CD8-positive, alpha-beta memory T cell (primary cell): Measurements from ENCODE around the gene C2orf74. TPM values are rescaled to one million over a fixed set of nuclear protein-coding genes. Genes with fewer than 3 reads are reported as not detected.

Experiments used
- CTCF ChIA-PET: fragments of 350-600 bp; sonication (Branson Sonifier 250); formaldehyde crosslinking; loops from one replicate; lab custom pipeline; 2021; ENCODE audit warnings: antibody characterized with exemption; lab: Charles Lee
- POLR2A ChIA-PET: fragments of 350-600 bp; sonication (Branson Sonifier 250); formaldehyde crosslinking; loops from one replicate; lab custom pipeline; 2021; ENCODE audit warnings: antibody characterized with exemption; lab: Charles Lee
- DNase-seq, 5 donors: peaks; one replicate each; pipeline versions ENCODE4 v3.0.0 to v3.0.0-alpha.2; 2020 to 2022; ENCODE audit warnings: mixed read lengths in 1 of 5
- H3K27ac ChIP-seq: one replicate; pipeline ENCODE4 v1.7.0; 2013; ENCODE audit warnings: low read depth, mild to moderate bottlenecking, low read length, moderate library complexity
- H3K27me3 ChIP-seq: 2 replicates; pipeline ENCODE4 v1.7.0; 2013; ENCODE audit warnings: low read length, mild to moderate bottlenecking; ENCODE audit not compliant: insufficient read depth, poor library complexity, severe bottlenecking
- H3K36me3 ChIP-seq: 2 replicates; pipeline ENCODE4 v1.7.0; 2013; ENCODE audit warnings: mild to moderate bottlenecking, low read length, moderate library complexity; ENCODE audit not compliant: insufficient read depth
- H3K4me1 ChIP-seq: 2 replicates; pipeline ENCODE4 v1.7.0; 2013; ENCODE audit warnings: mild to moderate bottlenecking, low read length, moderate library complexity; ENCODE audit not compliant: insufficient read depth
- H3K4me3 ChIP-seq: 2 replicates; pipeline ENCODE4 v1.7.0; 2013; ENCODE audit warnings: mild to moderate bottlenecking, low read length
- H3K9me3 ChIP-seq: 2 replicates; pipeline ENCODE4 v1.7.0; 2013; ENCODE audit warnings: mild to moderate bottlenecking, low read length
- H3K27ac Mint-ChIP-seq, 8 donors: one replicate each; pipeline ENCODE4 v1.8.0; 2020 to 2021; ENCODE audit warnings: mixed read lengths in 8 of 8, mild to moderate bottlenecking in 6 of 8, inconsistent platforms in 3 of 8, moderate library complexity in 3 of 8
- H3K27me3 Mint-ChIP-seq, 2 donors: one replicate each; pipeline ENCODE4 v1.8.0; 2020 to 2021; ENCODE audit warnings: mixed read lengths in 2 of 2, mild to moderate bottlenecking in 1 of 2, moderate library complexity in 1 of 2
- H3K36me3 Mint-ChIP-seq, 3 donors: one replicate each; pipeline ENCODE4 v1.8.0; 2020 to 2021; ENCODE audit warnings: mixed read lengths in 3 of 3, inconsistent platforms in 1 of 3, mild to moderate bottlenecking in 1 of 3
- H3K4me1 Mint-ChIP-seq, 3 donors: one replicate each; pipeline ENCODE4 v1.8.0; 2020 to 2021; ENCODE audit warnings: mixed read lengths in 3 of 3, inconsistent platforms in 1 of 3, mild to moderate bottlenecking in 1 of 3
- H3K4me3 Mint-ChIP-seq, 7 donors: one replicate each; pipeline ENCODE4 v1.8.0; 2020 to 2021; ENCODE audit warnings: mixed read lengths in 7 of 7, mild to moderate bottlenecking in 6 of 7, moderate library complexity in 4 of 7, inconsistent platforms in 2 of 7
- H3K9me3 Mint-ChIP-seq, 5 donors: one replicate each; pipeline ENCODE4 v1.8.0; 2020 to 2022; ENCODE audit warnings: mixed read lengths in 5 of 5, mild to moderate bottlenecking in 3 of 5, moderate library complexity in 2 of 5, inconsistent platforms in 1 of 5
- polyA plus RNA-seq: library from polyadenylated mRNA; unstranded; fragments of 300-500 nt; fragmentation: Illumina TruSeq; gene quantifications from one replicate; pipeline ENCODE4 v1.2.3, GENCODE V29; 2021
- total RNA-seq, 2 experiments: library from RNA; stranded (reverse); gene quantifications; one replicate each; pipeline ENCODE4 v1.2.3, GENCODE V29; 2021

Gene C2orf74
- total and polyA plus RNA-seq, 3 experiments from 2014 or later, result 12.5 to 46.6 (median 14.1) TPM

GRCh38 chr2:61181382-61182058 lies 19.5 kb downstream of the C2orf74 start:
- ChIA-PET POLR2A (no interaction called here), CTCF (interaction anchor here (1.3 kb wide), 1 partner anchor 15 kb away, joined by 3 read pairs; no protein-coding TSS in a partner anchor)
- peaks cover 64 to 76% (median 74%) of the 10 kb centered on the region in 3 donors for H3K4me1 Mint-ChIP-seq
- Histone ChIP-seq H3K36me3 (peaks cover 34% of the 10 kb centered on the region), H3K4me1 (peaks cover 50% of the 10 kb centered on the region), H3K27ac (no peak overlapping the region), H3K27me3 (no peaks in the 10 kb centered on the region), H3K4me3 (no peak overlapping the region), H3K9me3 (no peaks in the 10 kb centered on the region)
- no peaks in the 10 kb centered on the region for H3K27me3 Mint-ChIP-seq
- H3K9me3 Mint-ChIP-seq, result no peaks in the 10 kb centered on the region
- H3K36me3 Mint-ChIP-seq, result peaks cover 0 to 81% (median 15%) of the 10 kb centered on the region in 3 donors
- DNase-seq, result no peak
- H3K27ac Mint-ChIP-seq, result peak overlapping the region; percentile 48 to 99 (median 78)
- peak overlapping the region in 6 of 7 donors; percentile 4 to 95 (median 27) for H3K4me3 Mint-ChIP-seq

DNA sequence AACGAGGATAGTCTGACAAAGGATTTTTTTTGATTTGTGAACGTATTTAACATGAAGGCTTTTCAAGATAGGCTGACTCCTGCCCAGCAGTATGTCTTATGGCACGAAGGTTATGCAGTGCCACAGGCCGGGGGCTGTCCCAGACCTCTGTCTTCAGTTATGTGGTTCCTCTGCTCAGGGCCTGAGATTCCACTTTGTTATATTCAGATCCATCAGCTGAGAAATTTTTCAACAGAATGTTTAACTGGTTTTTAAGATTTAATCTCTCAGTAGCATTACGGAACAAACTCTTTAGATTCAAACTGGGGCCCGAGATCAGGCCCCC lies 20.0 kb downstream of the C2orf74 start:
- Mint-ChIP-seq H3K9me3 (no peaks in the 10 kb centered on the region), H3K27me3 (no peaks in the 10 kb centered on the region), H3K4me3 (peak overlapping the region in 3 of 7 donors; percentile 10 to 74 (median 18)), H3K36me3 (peaks cover 0 to 83% (median 19%) of the 10 kb centered on the region in 3 donors), H3K27ac (peak overlapping the region in 5 of 8 donors; percentile 63 to 96 (median 74)), H3K4me1 (peaks cover 61 to 73% (median 70%) of the 10 kb centered on the region in 3 donors)
- Histone ChIP-seq H3K27ac (no peak overlapping the region), H3K27me3 (no peaks in the 10 kb centered on the region), H3K4me1 (peaks cover 48% of the 10 kb centered on the region), H3K9me3 (no peaks in the 10 kb centered on the region), H3K36me3 (peaks cover 37% of the 10 kb centered on the region), H3K4me3 (no peak overlapping the region)
- POLR2A ChIA-PET, result no interaction called here
- CTCF ChIA-PET, result interaction anchor here (1.3 kb wide), 1 partner anchor 15 kb away, joined by 3 read pairs; no protein-coding TSS in a partner anchor
- DNase-seq, result no peak

- Histone ChIP-seq H3K36me3 (peaks cover 39% of the 10 kb centered on the region), H3K4me1 (peaks cover 39% of the 10 kb centered on the region), H3K9me3 (no peaks in the 10 kb centered on the region), H3K27ac (no peak overlapping the region), H3K4me3 (no peak overlapping the region), H3K27me3 (no peaks in the 10 kb centered on the region)
- Mint-ChIP-seq H3K27ac (peak overlapping the region in 4 of 8 donors; percentile 8 to 32 (median 20)), H3K36me3 (peaks cover 0 to 93% (median 28%) of the 10 kb centered on the region in 3 donors), H3K9me3 (no peaks in the 10 kb centered on the region), H3K4me1 (peaks cover 52 to 62% (median 62%) of the 10 kb centered on the region in 3 donors), H3K27me3 (no peaks in the 10 kb centered on the region), H3K4me3 (no peak overlapping the region)
- ChIA-PET POLR2A (no interaction called here), CTCF (no interaction called here)
- DNase-seq, result no peak
Measured at GRCh38 chr2:61183795-61184194, 21.8 kb downstream of the C2orf74 start.

DNA sequence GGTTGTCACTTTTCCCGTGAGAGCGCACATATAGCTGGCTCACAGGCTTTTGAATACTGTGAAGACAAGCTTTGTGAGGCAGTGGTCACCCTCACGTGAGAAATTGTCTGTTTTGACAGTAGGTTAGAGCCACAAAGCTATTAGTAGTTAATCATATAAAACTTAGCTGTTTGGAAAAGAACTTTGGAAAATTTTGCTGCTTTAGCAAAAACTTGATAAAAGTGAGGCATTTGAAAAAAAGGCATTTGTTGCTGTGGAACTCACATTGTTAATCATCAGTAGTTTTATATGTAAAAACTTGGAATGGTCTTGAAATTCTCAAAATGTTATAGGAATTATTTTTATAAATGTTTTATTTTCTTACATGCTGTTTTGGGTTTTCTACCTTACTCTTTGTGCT lies 22.3 kb downstream of the C2orf74 start:
- H3K9me3 ChIP-seq, result no peaks in the 10 kb centered on the region
- Mint-ChIP-seq H3K36me3 (peaks cover 0 to 95% (median 28%) of the 10 kb centered on the region in 3 donors), H3K27ac (peak overlapping the region in 1 of 8 donors; percentile 32), H3K27me3 (no peaks in the 10 kb centered on the region), H3K9me3 (no peaks in the 10 kb centered on the region), H3K4me3 (no peak overlapping the region), H3K4me1 (peaks cover 48 to 58% (median 57%) of the 10 kb centered on the region in 3 donors)
- no peak for DNase-seq
- H3K27ac ChIP-seq, result no peak overlapping the region
- peaks cover 39% of the 10 kb centered on the region for H3K36me3 ChIP-seq
- peaks cover 34% of the 10 kb centered on the region for H3K4me1 ChIP-seq
- H3K4me3 ChIP-seq, result no peak overlapping the region
- ChIA-PET POLR2A (no interaction called here), CTCF (no interaction called here)
- H3K27me3 ChIP-seq, result no peaks in the 10 kb centered on the region

- peak overlapping the region in 1 of 7 donors; percentile 0 for H3K4me3 Mint-ChIP-seq
- H3K36me3 Mint-ChIP-seq, result peaks cover 0 to 96% (median 31%) of the 10 kb centered on the region in 3 donors
- no peak for DNase-seq
- H3K27me3 Mint-ChIP-seq, result no peaks in the 10 kb centered on the region
- no peak overlapping the region for H3K27ac ChIP-seq
- ChIA-PET CTCF (no interaction called here), POLR2A (no interaction called here)
- peaks cover 38% of the 10 kb centered on the region for H3K36me3 ChIP-seq
- peaks cover 38 to 47% (median 47%) of the 10 kb centered on the region in 3 donors for H3K4me1 Mint-ChIP-seq
- no peaks in the 10 kb centered on the region for H3K9me3 Mint-ChIP-seq
- no peak overlapping the region for H3K4me3 ChIP-seq
- H3K4me1 ChIP-seq, result peaks cover 24% of the 10 kb centered on the region
- no peaks in the 10 kb centered on the region for H3K9me3 ChIP-seq
- H3K27me3 ChIP-seq, result no peaks in the 10 kb centered on the region
- H3K27ac Mint-ChIP-seq, result peak overlapping the region in 7 of 8 donors; percentile 10 to 85 (median 65)
Measured at GRCh38 chr2:61185231-61185728, 23.3 kb downstream of the C2orf74 start.

DNA sequence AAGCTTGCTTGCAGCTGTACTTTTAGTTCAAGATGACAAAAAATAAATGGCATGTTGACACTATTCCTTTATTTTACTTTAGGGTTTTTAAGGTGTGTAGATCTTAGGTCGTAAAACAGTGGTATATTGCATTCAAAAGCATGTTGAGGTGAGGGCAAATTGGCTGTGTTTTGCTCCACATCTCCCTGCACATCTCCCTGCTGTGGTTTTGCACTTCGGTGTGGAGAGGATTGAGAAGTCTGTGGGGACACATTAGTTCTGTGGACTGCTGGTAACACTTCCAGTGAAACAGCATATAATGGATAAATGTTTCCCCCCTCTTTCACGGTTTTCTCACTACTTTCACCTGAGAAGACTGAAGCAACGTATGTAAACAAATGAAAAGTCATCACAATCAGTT lies 25.1 kb downstream of the C2orf74 start:
- Histone ChIP-seq H3K27ac (no peak overlapping the region), H3K9me3 (no peaks in the 10 kb centered on the region), H3K4me1 (peaks cover 6% of the 10 kb centered on the region), H3K27me3 (no peaks in the 10 kb centered on the region), H3K4me3 (no peak overlapping the region), H3K36me3 (peaks cover 28% of the 10 kb centered on the region)
- Mint-ChIP-seq H3K9me3 (no peaks in the 10 kb centered on the region), H3K27ac (peak overlapping the region in 6 of 8 donors; percentile 5 to 38 (median 22)), H3K27me3 (no peaks in the 10 kb centered on the region), H3K4me3 (no peak overlapping the region), H3K36me3 (peaks cover 0 to 93% (median 31%) of the 10 kb centered on the region in 3 donors), H3K4me1 (peaks cover 22 to 33% (median 29%) of the 10 kb centered on the region in 3 donors)
- ChIA-PET CTCF (no interaction called here), POLR2A (no interaction called here)
- DNase-seq, result no peak

GRCh38 chr2:61193670-61194561 lies 31.9 kb downstream of the C2orf74 start:
- ChIA-PET POLR2A (no interaction called here), CTCF (no interaction called here)
- no peak for DNase-seq
- Histone ChIP-seq H3K36me3 (peaks cover 9% of the 10 kb centered on the region), H3K4me3 (no peak overlapping the region), H3K27ac (no peak overlapping the region), H3K4me1 (peaks cover 12% of the 10 kb centered on the region), H3K27me3 (no peaks in the 10 kb centered on the region), H3K9me3 (no peaks in the 10 kb centered on the region)
- Mint-ChIP-seq H3K4me1 (peaks cover 12 to 21% (median 12%) of the 10 kb centered on the region in 3 donors), H3K4me3 (peak overlapping the region in 1 of 7 donors; percentile 36), H3K9me3 (no peaks in the 10 kb centered on the region), H3K27me3 (no peaks in the 10 kb centered on the region), H3K36me3 (peaks cover 0 to 56% (median 7%) of the 10 kb centered on the region in 3 donors), H3K27ac (peak overlapping the region; percentile 51 to 83 (median 73))
